ENCODE data around the gene PSMA6. TPM values are rescaled to one million over a fixed set of nuclear protein-coding genes. Genes with fewer than 3 reads are reported as not detected.

PSMA6 gene
- total RNA-seq, 3 donors from 2014 or later: 130 to 183 (median 159) TPM

- no peaks in the 10 kb centered on the region for H3K36me3 ChIP-seq (ENCODE audit: low read depth)
- ATAC-seq (peak; percentile 58), DNase-seq (peak; percentile 74 to 88 (median 81))
- H3K4me3 ChIP-seq: no peak overlapping the region
- H3K9me3 ChIP-seq: no peaks in the 10 kb centered on the region
- intact Hi-C loops (cut with DNase I, micrococcal nuclease): loop anchor here in 1 of 2 donors (10.0 kb wide), 1 partner anchor 73 kb away; the partner anchor contains the start of gene NFKBIA
- peaks cover 54% of the 10 kb centered on the region for H3K4me1 ChIP-seq (ENCODE audit: low read depth)
- no peak for TF ChIP-seq CTCF (IDR thresholded peaks at IDR 0.05)
Measured at GRCh38 chr14:35331605-35332516, 39.7 kb downstream of the PSMA6 start.

GRCh38 chr14:35332517-35333263 lies 40.5 kb downstream of the PSMA6 start:
- ATAC-seq: peak; percentile 31
- Histone ChIP-seq H3K36me3 (ENCODE audit: low read depth) (no peaks in the 10 kb centered on the region), H3K4me3 (no peak overlapping the region), H3K9me3 (no peaks in the 10 kb centered on the region), H3K4me1 (ENCODE audit: low read depth) (peaks cover 63% of the 10 kb centered on the region)
- no peak for TF ChIP-seq CTCF (IDR thresholded peaks at IDR 0.05)
- DNase-seq: peak; percentile 78 to 82 (median 79)
- intact Hi-C loops (cut with DNase I, micrococcal nuclease): loop anchor here in 1 of 2 donors (10.0 kb wide), 1 partner anchor 72 kb away; the partner anchor contains the start of gene NFKBIA

GRCh38 chr14:35333264-35333730 lies 41.1 kb downstream of the PSMA6 start:
- Histone ChIP-seq H3K4me1 (ENCODE audit: low read depth) (peaks cover 64% of the 10 kb centered on the region), H3K9me3 (no peaks in the 10 kb centered on the region), H3K36me3 (ENCODE audit: low read depth) (no peaks in the 10 kb centered on the region), H3K4me3 (no peak overlapping the region)
- ATAC-seq (no peak), DNase-seq (no peak)
- intact Hi-C loops (cut with DNase I, micrococcal nuclease): loop anchor here in 1 of 2 donors (10.0 kb wide), 1 partner anchor 72 kb away; the partner anchor contains the start of gene NFKBIA
- TF ChIP-seq CTCF (IDR thresholded peaks at IDR 0.05): no peak

GRCh38 chr14:35333797-35334743 lies 41.9 kb downstream of the PSMA6 start:
- peak in 1 of 3 donors; percentile 50 for DNase-seq
- H3K4me1 ChIP-seq (ENCODE audit: low read depth): peaks cover 65% of the 10 kb centered on the region

More at GRCh38 chr14:35333797-35334743, 41.9 kb downstream of the PSMA6 start:
- intact Hi-C loops (cut with DNase I, micrococcal nuclease): loop anchor here in 1 of 2 donors (10.0 kb wide), 1 partner anchor 71 kb away; the partner anchor contains the start of gene NFKBIA
- ATAC-seq: no peak
- Histone ChIP-seq H3K9me3 (no peaks in the 10 kb centered on the region), H3K36me3 (ENCODE audit: low read depth) (no peaks in the 10 kb centered on the region), H3K4me3 (no peak overlapping the region)
- TF ChIP-seq CTCF (IDR thresholded peaks at IDR 0.05): no peak
